Endodermal cell (in vitro differentiated cells): Measurements from ENCODE around the gene ZNF319. TPM values are rescaled to one million over a fixed set of nuclear protein-coding genes. Genes with fewer than 3 reads are reported as not detected.

Experiments used
- DNase-seq: peaks from one replicate; pipeline ENCODE4 v3.0.0-alpha.2; 2017
- H3K27ac ChIP-seq: 2 replicates; pipeline ENCODE4 v1.5.1; 2013; ENCODE audit warnings: mild to moderate bottlenecking, low read depth, low read length, moderate library complexity
- H3K27me3 ChIP-seq: 2 replicates; pipeline ENCODE4 v1.6.1; 2013; ENCODE audit warnings: mild to moderate bottlenecking, low read length, moderate library complexity; ENCODE audit not compliant: insufficient read depth, control insufficient read depth, poor library complexity, severe bottlenecking
- H3K36me3 ChIP-seq: 2 replicates; pipeline ENCODE4 v1.7.0; 2013; ENCODE audit warnings: mild to moderate bottlenecking, low read length, moderate library complexity; ENCODE audit not compliant: control insufficient read depth, insufficient read depth
- H3K4me1 ChIP-seq: one replicate; pipeline ENCODE4 v1.7.0; 2013; ENCODE audit warnings: low read length; ENCODE audit not compliant: control insufficient read depth, insufficient read depth
- H3K4me3 ChIP-seq: 2 replicates; pipeline ENCODE4 v1.5.1; 2013; ENCODE audit warnings: mild to moderate bottlenecking, low read length, moderate library complexity
- H3K9ac ChIP-seq: 2 replicates; pipeline ENCODE4 v1.6.1; 2013; ENCODE audit warnings: mild to moderate bottlenecking, low read length, moderate library complexity; ENCODE audit not compliant: poor library complexity, severe bottlenecking; ENCODE audit errors: extremely low read depth
- H3K9me3 ChIP-seq: 2 replicates; pipeline ENCODE4 v1.6.1; 2013; ENCODE audit warnings: mild to moderate bottlenecking, low read length, moderate library complexity; ENCODE audit not compliant: control insufficient read depth
- H3K27ac Mint-ChIP-seq: 2 replicates; pipeline ENCODE4 v1.8.0; 2020; ENCODE audit warnings: mixed read lengths
- H3K27me3 Mint-ChIP-seq: 2 replicates; pipeline ENCODE4 v1.8.0; 2021; ENCODE audit warnings: mild to moderate bottlenecking, mixed read lengths; ENCODE audit not compliant: insufficient read depth
- H3K36me3 Mint-ChIP-seq: 2 replicates; pipeline ENCODE4 v1.8.0; 2020; ENCODE audit warnings: low read depth, mixed read lengths
- H3K4me1 Mint-ChIP-seq: 2 replicates; pipeline ENCODE4 v1.8.0; 2020; ENCODE audit warnings: mixed read lengths
- H3K4me3 Mint-ChIP-seq: 2 replicates; pipeline ENCODE4 v1.8.0; 2020; ENCODE audit warnings: mild to moderate bottlenecking, moderate library complexity, mixed read lengths
- H3K9me3 Mint-ChIP-seq: 2 replicates; pipeline ENCODE4 v1.8.0; 2020; ENCODE audit warnings: mild to moderate bottlenecking, mixed read lengths
- CTCF ChIP-seq: fragments of 200-600 bp; sonication (generic); conservative IDR thresholded peaks from 2 replicates; pipeline ENCODE4 v1.5.0; 2021; ENCODE audit warnings: antibody characterized with exemption, mild to moderate bottlenecking
- WGBS, 2 experiments: methylation state at CpG; one replicate each; pipeline versions ENCODE4 v1.1.5 to v1.1.7; 2013; ENCODE audit warnings: missing lambda C conversion rate in 2 of 2, mixed read lengths in 1 of 2; ENCODE audit not compliant: insufficient coverage in 1 of 2, insufficient read length in 1 of 2; 5-methylcytosine and 5-hydroxymethylcytosine counted together
- total RNA-seq, 2 donors: library from RNA; stranded (reverse); fragmentation: NEBNext Ultra II Directional in 1 of 2; extraction: Animal tissue kit (Norgen Biotek cat#: 25700) in 1 of 2; gene quantifications; 2 replicates in 1 of 2; 3 replicates in 1 of 2; pipeline ENCODE4 v1.2.1, GENCODE V29; 2021

The ZNF319 gene
- total RNA-seq, 2 donors from 2014 or later = 9.8 to 10.8 TPM

- no peak overlapping the region for H3K27ac Mint-ChIP-seq
- 50 to 81% methylated on average over 1 to 2 of the region's 2 CpGs for WGBS, 2 experiments
- no peak for TF ChIP-seq CTCF
- no peak for DNase-seq
- peaks cover 21% of the 10 kb centered on the region for H3K4me1 Mint-ChIP-seq
- no peaks in the 10 kb centered on the region for H3K36me3 ChIP-seq
- H3K9ac ChIP-seq = no peak overlapping the region
- H3K4me3 Mint-ChIP-seq = no peak overlapping the region
- no peaks in the 10 kb centered on the region for H3K36me3 Mint-ChIP-seq
- no peaks in the 10 kb centered on the region for H3K9me3 ChIP-seq
- peaks cover 7% of the 10 kb centered on the region for H3K4me1 ChIP-seq
- H3K27me3 Mint-ChIP-seq = no peaks in the 10 kb centered on the region
- H3K4me3 ChIP-seq = no peak overlapping the region
- no peaks in the 10 kb centered on the region for H3K9me3 Mint-ChIP-seq
- no peak overlapping the region for H3K27ac ChIP-seq
- no peaks in the 10 kb centered on the region for H3K27me3 ChIP-seq
Observed at GRCh38 chr16:57976331-57976796, 24.1 kb downstream of the ZNF319 start.

GRCh38 chr16:57972306-57972705, 28.2 kb downstream of the ZNF319 start:
- Mint-ChIP-seq H3K36me3 (no peaks in the 10 kb centered on the region), H3K27ac (no peak overlapping the region), H3K27me3 (no peaks in the 10 kb centered on the region), H3K9me3 (no peaks in the 10 kb centered on the region), H3K4me1 (peaks cover 10% of the 10 kb centered on the region), H3K4me3 (no peak overlapping the region)
- Histone ChIP-seq H3K27me3 (no peaks in the 10 kb centered on the region), H3K9me3 (no peaks in the 10 kb centered on the region), H3K36me3 (no peaks in the 10 kb centered on the region), H3K4me1 (peaks cover 7% of the 10 kb centered on the region), H3K27ac (no peak overlapping the region), H3K4me3 (no peak overlapping the region), H3K9ac (no peak overlapping the region)
- 93 to 94% methylated on average over 3 to 4 of the region's 4 CpGs for WGBS, 2 experiments
- no peak for TF ChIP-seq CTCF
- no peak for DNase-seq

- no peaks in the 10 kb centered on the region for H3K36me3 Mint-ChIP-seq
- H3K4me3 Mint-ChIP-seq = no peak overlapping the region
- no peaks in the 10 kb centered on the region for H3K9me3 Mint-ChIP-seq
- H3K4me1 Mint-ChIP-seq = peaks cover 10% of the 10 kb centered on the region
- WGBS, 2 experiments = 95 to 100% methylated on average over 1 of the region's 1 CpG
- Histone ChIP-seq H3K4me1 (peaks cover 7% of the 10 kb centered on the region), H3K9me3 (no peaks in the 10 kb centered on the region), H3K4me3 (no peak overlapping the region), H3K36me3 (no peaks in the 10 kb centered on the region), H3K27ac (no peak overlapping the region), H3K9ac (no peak overlapping the region), H3K27me3 (no peaks in the 10 kb centered on the region)
- no peaks in the 10 kb centered on the region for H3K27me3 Mint-ChIP-seq
- no peak for TF ChIP-seq CTCF
- H3K27ac Mint-ChIP-seq = no peak overlapping the region
- DNase-seq = no peak
Observed at GRCh38 chr16:57971848-57972247, 28.6 kb downstream of the ZNF319 start.
